Gastroesophageal sphincter (tissue), 4 donors: ENCODE results near the gene SLC8A2. TPM values are rescaled to one million over a fixed set of nuclear protein-coding genes. Genes with fewer than 3 reads are reported as not detected.

Source experiments
- ATAC-seq: fragments of 150-250 bp; one replicate; pipeline ENCODE4 v1.9.1; 2016; ENCODE audit warnings: mild to moderate bottlenecking, moderate library complexity
- H3K27ac ChIP-seq, 4 donors: fragments of 200-600 bp; sonication (generic) in 3 of 4; 1 replicate in 3 of 4; 2 replicates in 1 of 4; pipeline ENCODE4 v1.5.1; 2016 to 2019
- H3K27me3 ChIP-seq: fragments of 200-600 bp; sonication (generic); one replicate; pipeline ENCODE4 v1.5.1; 2019
- H3K36me3 ChIP-seq, 2 donors: fragments of 200-600 bp; sonication (generic); one replicate each; pipeline ENCODE4 v1.5.1; 2019; ENCODE audit warnings: control low read depth in 1 of 2
- H3K4me1 ChIP-seq, 3 donors: fragments of 200-600 bp; sonication (generic); 1 replicate in 2 of 3; 2 replicates in 1 of 3; pipeline ENCODE4 v1.5.1; 2016 to 2019; ENCODE audit warnings: control low read depth in 2 of 3
- H3K4me3 ChIP-seq, 2 donors: fragments of 200-600 bp; sonication (generic); one replicate each; pipeline ENCODE4 v1.5.1; 2019; ENCODE audit warnings: mild to moderate bottlenecking in 1 of 2, moderate library complexity in 1 of 2
- H3K9me3 ChIP-seq, 3 donors: fragments of 200-600 bp; sonication (generic); one replicate each; pipeline ENCODE4 v1.5.1; 2017 to 2019; ENCODE audit warnings: control low read depth in 2 of 3
- CTCF ChIP-seq, 4 experiments: fragments of 200-600 bp in 2 of 4; fragments of 450-650 bp in 2 of 4; sonication (generic) in 1 of 4; IDR thresholded peaks; one replicate each; pipeline ENCODE4 v1.5.1; 2017 to 2019; ENCODE audit warnings: antibody characterized with exemption in 4 of 4, mild to moderate bottlenecking in 2 of 4, moderate library complexity in 2 of 4
- EP300 ChIP-seq: sonication (generic); formaldehyde crosslinking; IDR thresholded peaks from one replicate; pipeline ENCODE4 v1.6.1; 2017; ENCODE audit warnings: antibody characterized with exemption, mild to moderate bottlenecking
- POLR2A ChIP-seq, 2 donors: fragments of 450-650 bp; IDR thresholded peaks; one replicate each; pipeline ENCODE4 v1.6.1; 2017; ENCODE audit warnings: antibody characterized with exemption in 2 of 2, mild to moderate bottlenecking in 2 of 2, moderate library complexity in 1 of 2
- POLR2AphosphoS5 ChIP-seq: sonication (generic); formaldehyde crosslinking; IDR thresholded peaks from one replicate; pipeline ENCODE4 v1.6.1; 2017; ENCODE audit warnings: antibody characterized with exemption
- WGBS, 2 donors: methylation state at CpG; one replicate each; pipeline ENCODE4 v1.1.5; 2018; ENCODE audit warnings: low coverage in 1 of 2; 5-methylcytosine and 5-hydroxymethylcytosine counted together
- total RNA-seq, 4 donors: library from RNA; depleted of rRNA; stranded (reverse); fragments of >200 nt; gene quantifications; one replicate each; pipeline ENCODE4 v1.1.0, GENCODE V29; 2016

SLC8A2 gene
- total RNA-seq, 4 donors from 2014 or later = 6.5 to 19.9 (median 9.5) TPM

- no peak overlapping the region for H3K4me3 ChIP-seq
- H3K9me3 ChIP-seq = no peaks in the 10 kb centered on the region
- peaks cover 0 to 5% of the 10 kb centered on the region in 2 donors for H3K36me3 ChIP-seq
- TF ChIP-seq CTCF (IDR thresholded peaks at IDR 0.05) (no peak), POLR2A (IDR thresholded peaks at IDR 0.05) (no peak), EP300 (no peak), POLR2AphosphoS5 (no peak)
- peaks cover 17% of the 10 kb centered on the region for H3K27me3 ChIP-seq
- 100% methylated on average over 4 of the region's 27 CpGs; no CpG with 5 or more reads in 1 of the 2 donors for WGBS, 2 donors
- ATAC-seq = no peak
- peaks cover 0 to 25% (median 0%) of the 10 kb centered on the region in 3 donors for H3K4me1 ChIP-seq
- no peak overlapping the region for H3K27ac ChIP-seq
Measured at GRCh38 chr19:47465957-47466356, 5.7 kb downstream of the SLC8A2 start.

GRCh38 chr19:47464675-47465419 is 6.8 kb downstream of the SLC8A2 start:
- peaks cover 17% of the 10 kb centered on the region for H3K27me3 ChIP-seq
- H3K36me3 ChIP-seq = peaks cover 0 to 14% of the 10 kb centered on the region in 2 donors
- no peak for TF ChIP-seq POLR2A (IDR thresholded peaks at IDR 0.05)
- no peak for TF ChIP-seq POLR2AphosphoS5
- no peak for TF ChIP-seq EP300
- TF ChIP-seq CTCF (IDR thresholded peaks at IDR 0.05) = no peak
- 71 to 76% methylated on average over 10 of the region's 10 CpGs for WGBS, 2 donors
- no peaks in the 10 kb centered on the region for H3K9me3 ChIP-seq
- H3K4me3 ChIP-seq = no peak overlapping the region
- no peak overlapping the region for H3K27ac ChIP-seq
- H3K4me1 ChIP-seq = peaks cover 0 to 14% (median 0%) of the 10 kb centered on the region in 3 donors
- no peak for ATAC-seq

GRCh38 chr19:47461876-47462275 is 9.8 kb downstream of the SLC8A2 start:
- ATAC-seq = no peak
- H3K4me1 ChIP-seq = peaks cover 0 to 7% (median 0%) of the 10 kb centered on the region in 3 donors
- no peak for TF ChIP-seq POLR2AphosphoS5
- no peak for TF ChIP-seq CTCF (IDR thresholded peaks at IDR 0.05)
- no peak for TF ChIP-seq POLR2A (IDR thresholded peaks at IDR 0.05)
- no peak for TF ChIP-seq EP300
- H3K9me3 ChIP-seq = no peaks in the 10 kb centered on the region
- H3K36me3 ChIP-seq = peaks cover 0 to 20% of the 10 kb centered on the region in 2 donors
- 89 to 100% methylated on average over 2 to 5 of the region's 5 CpGs for WGBS, 2 donors
- no peak overlapping the region for H3K27ac ChIP-seq
- H3K4me3 ChIP-seq = no peak overlapping the region
- peaks cover 39% of the 10 kb centered on the region for H3K27me3 ChIP-seq

- ATAC-seq = no peak
- Histone ChIP-seq H3K9me3 (peaks cover 0 to 12% (median 0%) of the 10 kb centered on the region in 3 donors), H3K4me1 (peaks cover 0 to 7% (median 0%) of the 10 kb centered on the region in 3 donors), H3K4me3 (no peak overlapping the region), H3K27ac (no peak overlapping the region), H3K36me3 (peaks cover 0 to 27% of the 10 kb centered on the region in 2 donors), H3K27me3 (peaks cover 54% of the 10 kb centered on the region)
- WGBS, 2 donors = 80 to 94% methylated on average over 9 to 11 of the region's 14 CpGs
- TF ChIP-seq CTCF (IDR thresholded peaks at IDR 0.05) (no peak), EP300 (no peak), POLR2A (IDR thresholded peaks at IDR 0.05) (no peak), POLR2AphosphoS5 (no peak)
Measured at GRCh38 chr19:47459477-47459876, 12.2 kb downstream of the SLC8A2 start.

- peaks cover 0 to 12% (median 0%) of the 10 kb centered on the region in 3 donors for H3K9me3 ChIP-seq
- no peak for ATAC-seq
- peaks cover 0 to 7% (median 0%) of the 10 kb centered on the region in 3 donors for H3K4me1 ChIP-seq
- H3K27ac ChIP-seq = no peak overlapping the region
- WGBS, 2 donors = 35 to 49% methylated on average over 4 to 5 of the region's 5 CpGs
- H3K36me3 ChIP-seq = peaks cover 0 to 35% of the 10 kb centered on the region in 2 donors
- TF ChIP-seq EP300 = no peak
- no peak for TF ChIP-seq POLR2A (IDR thresholded peaks at IDR 0.05)
- TF ChIP-seq POLR2AphosphoS5 = no peak
- no peak for TF ChIP-seq CTCF (IDR thresholded peaks at IDR 0.05)
- peaks cover 54% of the 10 kb centered on the region for H3K27me3 ChIP-seq
- no peak overlapping the region for H3K4me3 ChIP-seq
Measured at GRCh38 chr19:47458672-47459071, 13.0 kb downstream of the SLC8A2 start.
